WTC11 (cell line): ENCODE results near the gene ALDOB. TPM values are rescaled to one million over a fixed set of nuclear protein-coding genes. Genes with fewer than 3 reads are reported as not detected.

ENCODE experiments used
- ATAC-seq: fragments of 200-7000 bp; cut with Tn5 transposase; 2 replicates; pipeline ENCODE4 v1.10.0; 2021; ENCODE audit warnings: mild to moderate bottlenecking, moderate library complexity
- CTCF ChIA-PET: fragments of 300-600 bp; sonication (Branson Sonifier 250); formaldehyde crosslinking; loops from one replicate; lab custom pipeline; 2021; ENCODE audit warnings: antibody characterized with exemption; lab: Charles Lee
- POLR2A ChIA-PET: fragments of 350-600 bp; sonication (Branson Sonifier 250); formaldehyde crosslinking; loops from one replicate; lab custom pipeline; 2021; ENCODE audit warnings: antibody characterized with exemption; lab: Charles Lee
- DNase-seq: peaks from one replicate; pipeline ENCODE4 v3.0.0; 2021; ENCODE audit warnings: low spot score
- H3K27ac Mint-ChIP-seq: 2 replicates; pipeline ENCODE4 v1.8.0; 2021; ENCODE audit warnings: mixed read lengths
- H3K27me3 Mint-ChIP-seq: 2 replicates; pipeline ENCODE4 v1.8.0; 2021; ENCODE audit warnings: low read depth, mild to moderate bottlenecking, moderate library complexity, mixed read lengths
- H3K36me3 Mint-ChIP-seq: 2 replicates; pipeline ENCODE4 v1.8.0; 2021; ENCODE audit warnings: mixed read lengths
- H3K4me1 Mint-ChIP-seq: 2 replicates; pipeline ENCODE4 v1.8.0; 2022; ENCODE audit warnings: mixed read lengths
- H3K4me3 Mint-ChIP-seq: 2 replicates; pipeline ENCODE4 v1.8.0; 2021; ENCODE audit warnings: mild to moderate bottlenecking, moderate library complexity, mixed read lengths
- H3K9me3 Mint-ChIP-seq: 2 replicates; pipeline ENCODE4 v1.8.0; 2021; ENCODE audit warnings: mixed read lengths
- ESRRA ChIP-seq: sonication (generic); formaldehyde crosslinking; IDR thresholded peaks from 2 replicates; pipeline ENCODE4 v1.8.1; 2022; ENCODE audit warnings: mild to moderate bottlenecking, missing genetic modification reagents, borderline replicate concordance
- GABPB1 ChIP-seq: sonication (generic); formaldehyde crosslinking; IDR thresholded peaks from 2 replicates; pipeline ENCODE4 v1.8.1; 2023; ENCODE audit warnings: mild to moderate bottlenecking, missing genetic modification reagents
- MYBL2 ChIP-seq: sonication (generic); formaldehyde crosslinking; IDR thresholded peaks from 2 replicates; pipeline ENCODE4 v1.8.1; 2023; ENCODE audit warnings: mild to moderate bottlenecking, moderate library complexity, missing genetic modification reagents
- NFATC4 ChIP-seq: fragments of 250-450 bp; sonication (Bioruptor Pico); IDR thresholded peaks from 2 replicates; pipeline ENCODE4 v1.9.0; 2021; ENCODE audit warnings: mild to moderate bottlenecking
- NFE2L1 ChIP-seq: sonication (generic); formaldehyde crosslinking; IDR thresholded peaks from 2 replicates; pipeline ENCODE4 v1.8.1; 2023; ENCODE audit warnings: missing genetic modification reagents
- NR1H2 ChIP-seq: sonication (generic); formaldehyde crosslinking; IDR thresholded peaks from 2 replicates; pipeline ENCODE4 v1.9.0; 2021; ENCODE audit warnings: mild to moderate bottlenecking, moderate library complexity, missing genetic modification reagents
- OVOL2 ChIP-seq: fragments of 250-450 bp; sonication (Bioruptor Pico); IDR thresholded peaks from 2 replicates; pipeline ENCODE4 v1.9.0; 2021; ENCODE audit warnings: mild to moderate bottlenecking, borderline replicate concordance
- RORB ChIP-seq: fragments of 250-450 bp; sonication (Bioruptor Pico); IDR thresholded peaks from 2 replicates; pipeline ENCODE4 v1.9.0; 2021; ENCODE audit warnings: mild to moderate bottlenecking
- TEAD4 ChIP-seq: sonication (generic); formaldehyde crosslinking; IDR thresholded peaks from 2 replicates; pipeline ENCODE4 v1.8.0; 2022; ENCODE audit warnings: mild to moderate bottlenecking, missing genetic modification reagents
- ZNF416 ChIP-seq: fragments of 250-450 bp; sonication (Bioruptor Pico); IDR thresholded peaks from 2 replicates; pipeline ENCODE4 v1.9.0; 2021; ENCODE audit warnings: mild to moderate bottlenecking, inconsistent platforms
- ZNF423 ChIP-seq: fragments of 250-450 bp; sonication (Bioruptor Pico); IDR thresholded peaks from 2 replicates; pipeline ENCODE4 v2.1.2; 2022; ENCODE audit warnings: mild to moderate bottlenecking, moderate library complexity
- total RNA-seq: library from RNA; stranded (reverse); gene quantifications from 3 replicates; pipeline ENCODE4 v1.2.3, GENCODE V29; 2021
- TF ChIP-seq, protein P1 (sequence below): sonication (generic); formaldehyde crosslinking; IDR thresholded peaks from 2 replicates; pipeline ENCODE4 v1.8.1; 2023; ENCODE audit warnings: mild to moderate bottlenecking, missing genetic modification reagents, borderline replicate concordance
- TF ChIP-seq, protein P2 (sequence below): sonication (generic); formaldehyde crosslinking; IDR thresholded peaks from 2 replicates; pipeline ENCODE4 v1.8.0; 2022; ENCODE audit warnings: mild to moderate bottlenecking, missing genetic modification reagents
- TF ChIP-seq, protein P3 (sequence below): fragments of 250-450 bp; sonication (Bioruptor Pico); IDR thresholded peaks from 2 replicates; pipeline ENCODE4 v1.9.0; 2021; ENCODE audit warnings: mild to moderate bottlenecking, borderline replicate concordance
- TF ChIP-seq, protein P4 (sequence below): sonication (generic); formaldehyde crosslinking; IDR thresholded peaks from 2 replicates; pipeline ENCODE4 v1.8.1; 2023; ENCODE audit warnings: mild to moderate bottlenecking, missing genetic modification reagents
- TF ChIP-seq, protein P5 (sequence below): sonication (generic); formaldehyde crosslinking; IDR thresholded peaks from 2 replicates; pipeline ENCODE4 v1.8.1; 2022; ENCODE audit warnings: low read depth, missing genetic modification reagents, borderline replicate concordance
- TF ChIP-seq, protein P6 (sequence below): sonication (generic); formaldehyde crosslinking; IDR thresholded peaks from 2 replicates; pipeline ENCODE4 v1.8.0; 2023; ENCODE audit warnings: mild to moderate bottlenecking, missing genetic modification reagents
- TF ChIP-seq, protein P7 (sequence below): sonication (generic); formaldehyde crosslinking; IDR thresholded peaks from 2 replicates; pipeline ENCODE4 v1.8.0; 2022; ENCODE audit warnings: mild to moderate bottlenecking, missing genetic modification reagents

Gene ALDOB
- total RNA-seq, 1 experiment from 2014 or later, result 0.94 TPM

DNA sequence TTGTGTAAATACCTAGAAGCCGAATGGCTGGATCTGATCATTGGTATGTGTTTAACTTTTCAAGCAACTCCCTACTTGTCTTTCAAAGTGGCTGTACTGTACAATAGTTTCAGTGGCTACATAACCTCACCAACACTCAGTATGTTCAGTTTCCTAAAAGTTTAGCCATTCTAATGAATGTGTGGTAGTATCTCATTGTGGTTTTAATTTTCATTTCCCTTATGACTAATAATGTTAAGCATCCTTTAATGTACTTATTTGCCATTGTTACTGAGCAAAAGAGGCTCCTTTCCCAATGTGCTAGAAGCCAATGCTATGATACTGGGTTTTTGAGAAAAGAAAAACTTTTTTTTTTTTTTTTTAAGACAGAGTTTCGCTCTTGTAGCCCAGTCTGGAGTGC lies 27.8 kb upstream of the ALDOB start (continued):
- TF ChIP-seq, protein P1, sequence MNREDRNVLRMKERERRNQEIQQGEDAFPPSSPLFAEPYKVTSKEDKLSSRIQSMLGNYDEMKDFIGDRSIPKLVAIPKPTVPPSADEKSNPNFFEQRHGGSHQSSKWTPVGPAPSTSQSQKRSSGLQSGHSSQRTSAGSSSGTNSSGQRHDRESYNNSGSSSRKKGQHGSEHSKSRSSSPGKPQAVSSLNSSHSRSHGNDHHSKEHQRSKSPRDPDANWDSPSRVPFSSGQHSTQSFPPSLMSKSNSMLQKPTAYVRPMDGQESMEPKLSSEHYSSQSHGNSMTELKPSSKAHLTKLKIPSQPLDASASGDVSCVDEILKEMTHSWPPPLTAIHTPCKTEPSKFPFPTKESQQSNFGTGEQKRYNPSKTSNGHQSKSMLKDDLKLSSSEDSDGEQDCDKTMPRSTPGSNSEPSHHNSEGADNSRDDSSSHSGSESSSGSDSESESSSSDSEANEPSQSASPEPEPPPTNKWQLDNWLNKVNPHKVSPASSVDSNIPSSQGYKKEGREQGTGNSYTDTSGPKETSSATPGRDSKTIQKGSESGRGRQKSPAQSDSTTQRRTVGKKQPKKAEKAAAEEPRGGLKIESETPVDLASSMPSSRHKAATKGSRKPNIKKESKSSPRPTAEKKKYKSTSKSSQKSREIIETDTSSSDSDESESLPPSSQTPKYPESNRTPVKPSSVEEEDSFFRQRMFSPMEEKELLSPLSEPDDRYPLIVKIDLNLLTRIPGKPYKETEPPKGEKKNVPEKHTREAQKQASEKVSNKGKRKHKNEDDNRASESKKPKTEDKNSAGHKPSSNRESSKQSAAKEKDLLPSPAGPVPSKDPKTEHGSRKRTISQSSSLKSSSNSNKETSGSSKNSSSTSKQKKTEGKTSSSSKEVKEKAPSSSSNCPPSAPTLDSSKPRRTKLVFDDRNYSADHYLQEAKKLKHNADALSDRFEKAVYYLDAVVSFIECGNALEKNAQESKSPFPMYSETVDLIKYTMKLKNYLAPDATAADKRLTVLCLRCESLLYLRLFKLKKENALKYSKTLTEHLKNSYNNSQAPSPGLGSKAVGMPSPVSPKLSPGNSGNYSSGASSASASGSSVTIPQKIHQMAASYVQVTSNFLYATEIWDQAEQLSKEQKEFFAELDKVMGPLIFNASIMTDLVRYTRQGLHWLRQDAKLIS (CRISPR knock-in tag), result no peak
- TF ChIP-seq NR1H2 (CRISPR knock-in tag) (no peak), NFATC4 (CRISPR knock-in tag) (no peak), GABPB1 (no peak), MYBL2 (no peak)
- TF ChIP-seq, protein P2, sequence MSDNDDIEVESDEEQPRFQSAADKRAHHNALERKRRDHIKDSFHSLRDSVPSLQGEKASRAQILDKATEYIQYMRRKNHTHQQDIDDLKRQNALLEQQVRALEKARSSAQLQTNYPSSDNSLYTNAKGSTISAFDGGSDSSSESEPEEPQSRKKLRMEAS (CRISPR knock-in tag), result no peak
- TF ChIP-seq, protein P3, sequence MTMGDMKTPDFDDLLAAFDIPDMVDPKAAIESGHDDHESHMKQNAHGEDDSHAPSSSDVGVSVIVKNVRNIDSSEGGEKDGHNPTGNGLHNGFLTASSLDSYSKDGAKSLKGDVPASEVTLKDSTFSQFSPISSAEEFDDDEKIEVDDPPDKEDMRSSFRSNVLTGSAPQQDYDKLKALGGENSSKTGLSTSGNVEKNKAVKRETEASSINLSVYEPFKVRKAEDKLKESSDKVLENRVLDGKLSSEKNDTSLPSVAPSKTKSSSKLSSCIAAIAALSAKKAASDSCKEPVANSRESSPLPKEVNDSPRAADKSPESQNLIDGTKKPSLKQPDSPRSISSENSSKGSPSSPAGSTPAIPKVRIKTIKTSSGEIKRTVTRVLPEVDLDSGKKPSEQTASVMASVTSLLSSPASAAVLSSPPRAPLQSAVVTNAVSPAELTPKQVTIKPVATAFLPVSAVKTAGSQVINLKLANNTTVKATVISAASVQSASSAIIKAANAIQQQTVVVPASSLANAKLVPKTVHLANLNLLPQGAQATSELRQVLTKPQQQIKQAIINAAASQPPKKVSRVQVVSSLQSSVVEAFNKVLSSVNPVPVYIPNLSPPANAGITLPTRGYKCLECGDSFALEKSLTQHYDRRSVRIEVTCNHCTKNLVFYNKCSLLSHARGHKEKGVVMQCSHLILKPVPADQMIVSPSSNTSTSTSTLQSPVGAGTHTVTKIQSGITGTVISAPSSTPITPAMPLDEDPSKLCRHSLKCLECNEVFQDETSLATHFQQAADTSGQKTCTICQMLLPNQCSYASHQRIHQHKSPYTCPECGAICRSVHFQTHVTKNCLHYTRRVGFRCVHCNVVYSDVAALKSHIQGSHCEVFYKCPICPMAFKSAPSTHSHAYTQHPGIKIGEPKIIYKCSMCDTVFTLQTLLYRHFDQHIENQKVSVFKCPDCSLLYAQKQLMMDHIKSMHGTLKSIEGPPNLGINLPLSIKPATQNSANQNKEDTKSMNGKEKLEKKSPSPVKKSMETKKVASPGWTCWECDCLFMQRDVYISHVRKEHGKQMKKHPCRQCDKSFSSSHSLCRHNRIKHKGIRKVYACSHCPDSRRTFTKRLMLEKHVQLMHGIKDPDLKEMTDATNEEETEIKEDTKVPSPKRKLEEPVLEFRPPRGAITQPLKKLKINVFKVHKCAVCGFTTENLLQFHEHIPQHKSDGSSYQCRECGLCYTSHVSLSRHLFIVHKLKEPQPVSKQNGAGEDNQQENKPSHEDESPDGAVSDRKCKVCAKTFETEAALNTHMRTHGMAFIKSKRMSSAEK (CRISPR knock-in tag), result no peak

DNA sequence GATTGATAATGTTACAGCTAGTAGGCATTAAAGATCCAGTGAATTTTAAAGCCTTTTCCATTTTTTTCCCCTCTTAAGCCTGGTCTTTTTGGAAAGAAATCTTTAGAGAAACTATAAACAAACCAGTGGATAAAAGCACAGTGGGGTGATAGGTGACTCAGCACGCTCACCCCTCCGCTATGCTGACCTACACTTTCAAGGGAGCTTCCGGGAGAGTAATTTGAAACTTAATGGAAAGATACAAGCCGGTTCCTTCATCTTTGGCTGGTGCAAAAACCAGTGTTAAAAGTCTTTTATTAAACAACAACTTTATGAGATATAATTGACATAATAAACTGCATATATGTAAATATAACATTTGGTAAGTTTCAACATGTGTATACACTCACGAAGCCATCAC lies 27.0 kb upstream of the ALDOB start:
- Mint-ChIP-seq H3K4me3 (peak overlapping the region; percentile 1), H3K9me3 (no peaks in the 10 kb centered on the region), H3K27me3 (no peaks in the 10 kb centered on the region), H3K36me3 (no peaks in the 10 kb centered on the region), H3K27ac (peak overlapping the region; percentile 91), H3K4me1 (peaks cover 69% of the 10 kb centered on the region)
- POLR2A ChIA-PET, result interaction anchor here (0.8 to 1.6 kb wide), 2 partner anchors 23 to 24 kb away, joined by 3 to 4 read pairs; a partner anchor contains a TSS
- ATAC-seq, result peak; percentile 64
- TF ChIP-seq NFE2L1 (CRISPR knock-in tag), result peak; percentile 20; the same call in 1 of the 2 replicates
- TF ChIP-seq RORB, result no peak
- peak; percentile 31 for DNase-seq
- CTCF ChIA-PET, result interaction anchor here (0.9 to 3.1 kb wide), 4 partner anchors 13 to 67 kb away, joined by 4 to 18 read pairs (median 15); a partner anchor contains a TSS

DNA sequence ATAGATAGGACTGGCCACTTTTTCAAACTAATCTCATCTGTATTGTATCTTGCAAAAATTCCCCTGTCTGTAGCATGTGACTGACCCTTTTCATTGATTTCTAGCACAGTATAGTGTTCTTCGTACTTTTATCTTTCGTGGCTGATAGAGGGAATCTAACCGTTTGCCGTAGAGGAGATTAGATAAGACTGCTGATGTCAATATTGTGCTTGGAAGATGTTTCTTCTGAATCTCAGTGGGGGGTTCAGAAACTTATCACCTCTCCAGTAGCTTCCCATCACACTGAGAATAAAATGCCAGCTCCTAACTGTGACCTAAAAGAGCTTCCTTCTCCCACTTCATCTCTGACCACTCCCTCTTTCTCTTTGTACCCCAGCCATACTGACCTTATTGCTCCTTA lies 25.4 kb upstream of the ALDOB start:
- H3K4me1 Mint-ChIP-seq, result peaks cover 71% of the 10 kb centered on the region
- peak overlapping the region; percentile 69; the same call in 1 of the 2 replicates for H3K27ac Mint-ChIP-seq
- no peaks in the 10 kb centered on the region for H3K27me3 Mint-ChIP-seq
- TF ChIP-seq OVOL2 (CRISPR knock-in tag) (no peak), ZNF423 (CRISPR knock-in tag) (no peak), ESRRA (CRISPR knock-in tag) (no peak), TEAD4 (CRISPR knock-in tag) (no peak), ZNF416 (CRISPR knock-in tag) (no peak)
- TF ChIP-seq, protein P4, sequence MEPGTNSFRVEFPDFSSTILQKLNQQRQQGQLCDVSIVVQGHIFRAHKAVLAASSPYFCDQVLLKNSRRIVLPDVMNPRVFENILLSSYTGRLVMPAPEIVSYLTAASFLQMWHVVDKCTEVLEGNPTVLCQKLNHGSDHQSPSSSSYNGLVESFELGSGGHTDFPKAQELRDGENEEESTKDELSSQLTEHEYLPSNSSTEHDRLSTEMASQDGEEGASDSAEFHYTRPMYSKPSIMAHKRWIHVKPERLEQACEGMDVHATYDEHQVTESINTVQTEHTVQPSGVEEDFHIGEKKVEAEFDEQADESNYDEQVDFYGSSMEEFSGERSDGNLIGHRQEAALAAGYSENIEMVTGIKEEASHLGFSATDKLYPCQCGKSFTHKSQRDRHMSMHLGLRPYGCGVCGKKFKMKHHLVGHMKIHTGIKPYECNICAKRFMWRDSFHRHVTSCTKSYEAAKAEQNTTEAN (CRISPR knock-in tag), result no peak
- TF ChIP-seq, protein P5, sequence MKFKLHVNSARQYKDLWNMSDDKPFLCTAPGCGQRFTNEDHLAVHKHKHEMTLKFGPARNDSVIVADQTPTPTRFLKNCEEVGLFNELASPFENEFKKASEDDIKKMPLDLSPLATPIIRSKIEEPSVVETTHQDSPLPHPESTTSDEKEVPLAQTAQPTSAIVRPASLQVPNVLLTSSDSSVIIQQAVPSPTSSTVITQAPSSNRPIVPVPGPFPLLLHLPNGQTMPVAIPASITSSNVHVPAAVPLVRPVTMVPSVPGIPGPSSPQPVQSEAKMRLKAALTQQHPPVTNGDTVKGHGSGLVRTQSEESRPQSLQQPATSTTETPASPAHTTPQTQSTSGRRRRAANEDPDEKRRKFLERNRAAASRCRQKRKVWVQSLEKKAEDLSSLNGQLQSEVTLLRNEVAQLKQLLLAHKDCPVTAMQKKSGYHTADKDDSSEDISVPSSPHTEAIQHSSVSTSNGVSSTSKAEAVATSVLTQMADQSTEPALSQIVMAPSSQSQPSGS (CRISPR knock-in tag), result no peak
- TF ChIP-seq, protein P6, sequence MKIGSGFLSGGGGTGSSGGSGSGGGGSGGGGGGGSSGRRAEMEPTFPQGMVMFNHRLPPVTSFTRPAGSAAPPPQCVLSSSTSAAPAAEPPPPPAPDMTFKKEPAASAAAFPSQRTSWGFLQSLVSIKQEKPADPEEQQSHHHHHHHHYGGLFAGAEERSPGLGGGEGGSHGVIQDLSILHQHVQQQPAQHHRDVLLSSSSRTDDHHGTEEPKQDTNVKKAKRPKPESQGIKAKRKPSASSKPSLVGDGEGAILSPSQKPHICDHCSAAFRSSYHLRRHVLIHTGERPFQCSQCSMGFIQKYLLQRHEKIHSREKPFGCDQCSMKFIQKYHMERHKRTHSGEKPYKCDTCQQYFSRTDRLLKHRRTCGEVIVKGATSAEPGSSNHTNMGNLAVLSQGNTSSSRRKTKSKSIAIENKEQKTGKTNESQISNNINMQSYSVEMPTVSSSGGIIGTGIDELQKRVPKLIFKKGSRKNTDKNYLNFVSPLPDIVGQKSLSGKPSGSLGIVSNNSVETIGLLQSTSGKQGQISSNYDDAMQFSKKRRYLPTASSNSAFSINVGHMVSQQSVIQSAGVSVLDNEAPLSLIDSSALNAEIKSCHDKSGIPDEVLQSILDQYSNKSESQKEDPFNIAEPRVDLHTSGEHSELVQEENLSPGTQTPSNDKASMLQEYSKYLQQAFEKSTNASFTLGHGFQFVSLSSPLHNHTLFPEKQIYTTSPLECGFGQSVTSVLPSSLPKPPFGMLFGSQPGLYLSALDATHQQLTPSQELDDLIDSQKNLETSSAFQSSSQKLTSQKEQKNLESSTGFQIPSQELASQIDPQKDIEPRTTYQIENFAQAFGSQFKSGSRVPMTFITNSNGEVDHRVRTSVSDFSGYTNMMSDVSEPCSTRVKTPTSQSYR (CRISPR knock-in tag), result no peak
- TF ChIP-seq, protein P7, sequence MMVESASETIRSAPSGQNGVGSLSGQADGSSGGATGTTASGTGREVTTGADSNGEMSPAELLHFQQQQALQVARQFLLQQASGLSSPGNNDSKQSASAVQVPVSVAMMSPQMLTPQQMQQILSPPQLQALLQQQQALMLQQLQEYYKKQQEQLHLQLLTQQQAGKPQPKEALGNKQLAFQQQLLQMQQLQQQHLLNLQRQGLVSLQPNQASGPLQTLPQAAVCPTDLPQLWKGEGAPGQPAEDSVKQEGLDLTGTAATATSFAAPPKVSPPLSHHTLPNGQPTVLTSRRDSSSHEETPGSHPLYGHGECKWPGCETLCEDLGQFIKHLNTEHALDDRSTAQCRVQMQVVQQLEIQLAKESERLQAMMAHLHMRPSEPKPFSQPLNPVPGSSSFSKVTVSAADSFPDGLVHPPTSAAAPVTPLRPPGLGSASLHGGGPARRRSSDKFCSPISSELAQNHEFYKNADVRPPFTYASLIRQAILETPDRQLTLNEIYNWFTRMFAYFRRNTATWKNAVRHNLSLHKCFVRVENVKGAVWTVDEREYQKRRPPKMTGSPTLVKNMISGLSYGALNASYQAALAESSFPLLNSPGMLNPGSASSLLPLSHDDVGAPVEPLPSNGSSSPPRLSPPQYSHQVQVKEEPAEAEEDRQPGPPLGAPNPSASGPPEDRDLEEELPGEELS, result no peak

More for the DNA sequence above, 25.4 kb upstream of the ALDOB start:
- DNase-seq (no peak), ATAC-seq (no peak)
- POLR2A ChIA-PET, result no interaction called here
- Mint-ChIP-seq H3K4me3 (no peak overlapping the region), H3K9me3 (no peaks in the 10 kb centered on the region), H3K36me3 (no peaks in the 10 kb centered on the region)
- CTCF ChIA-PET, result interaction anchor here (1.0 to 3.1 kb wide), 4 partner anchors 12 to 73 kb away, joined by 3 to 18 read pairs (median 10); a partner anchor contains a TSS
